Mesendoderm (in vitro differentiated cells): ENCODE results near the gene EHBP1.

Experiments
- DNase-seq: peaks from one replicate; pipeline ENCODE4 v3.0.0; 2013
- H2AK5ac ChIP-seq: 2 replicates; pipeline ENCODE4 v1.6.1; 2013; ENCODE audit warnings: low read length, inconsistent platforms
- H2BK120ac ChIP-seq: 2 replicates; pipeline ENCODE4 v1.6.1; 2013; ENCODE audit warnings: low read depth, mild to moderate bottlenecking, low read length, moderate library complexity, mixed read lengths
- H2BK15ac ChIP-seq: replicated peaks from 2 replicates; pipeline ENCODE4 v1.6.1; 2013; ENCODE audit warnings: low read depth, mild to moderate bottlenecking, moderate library complexity
- H2BK5ac ChIP-seq: 2 replicates; pipeline ENCODE4 v1.6.1; 2013; ENCODE audit warnings: low read length, inconsistent platforms
- H3K18ac ChIP-seq: 2 replicates; pipeline ENCODE4 v1.6.1; 2013; ENCODE audit warnings: mild to moderate bottlenecking, low read length, mixed read lengths
- H3K23ac ChIP-seq: one replicate; pipeline ENCODE4 v1.6.1; 2013; ENCODE audit warnings: low read length
- H3K27ac ChIP-seq: 2 replicates; pipeline ENCODE4 v1.5.1; 2013; ENCODE audit warnings: low read depth, mild to moderate bottlenecking, inconsistent platforms, low read length, moderate library complexity
- H3K27me3 ChIP-seq: 2 replicates; pipeline ENCODE4 v1.6.1; 2013; ENCODE audit warnings: low read length, control low read depth, mild to moderate bottlenecking, inconsistent platforms; ENCODE audit not compliant: insufficient read depth, poor library complexity
- H3K36me3 ChIP-seq: 2 replicates; pipeline ENCODE4 v1.6.1; 2013; ENCODE audit warnings: low read length, inconsistent platforms; ENCODE audit not compliant: control insufficient read depth, insufficient read depth
- H3K4ac ChIP-seq: one replicate; pipeline ENCODE4 v1.6.1; 2013; ENCODE audit warnings: low read depth, mild to moderate bottlenecking, low read length, moderate library complexity
- H3K4me1 ChIP-seq: 2 replicates; pipeline ENCODE4 v1.6.1; 2013; ENCODE audit warnings: low read depth, low read length, inconsistent platforms; ENCODE audit not compliant: control insufficient read depth
- H3K4me2 ChIP-seq: 2 replicates; pipeline ENCODE4 v1.6.1; 2013; ENCODE audit warnings: low read length
- H3K4me3 ChIP-seq: 2 replicates; pipeline ENCODE4 v1.5.1; 2013; ENCODE audit warnings: mild to moderate bottlenecking, low read length
- H3K56ac ChIP-seq: one replicate; pipeline ENCODE4 v1.6.1; 2013; ENCODE audit warnings: low read length
- H3K79me1 ChIP-seq: 2 replicates; pipeline ENCODE4 v1.6.1; 2013; ENCODE audit warnings: low read length, inconsistent platforms
- H3K79me2 ChIP-seq: 2 replicates; pipeline ENCODE4 v1.6.1; 2013; ENCODE audit warnings: mild to moderate bottlenecking, low read length; ENCODE audit not compliant: control insufficient read depth, insufficient read depth
- H3K9ac ChIP-seq: 2 replicates; pipeline ENCODE4 v1.6.1; 2013; ENCODE audit warnings: low read length, inconsistent platforms
- H4K5ac ChIP-seq: one replicate; pipeline ENCODE4 v1.6.1; 2013; ENCODE audit warnings: low read length
- H4K8ac ChIP-seq: one replicate; pipeline ENCODE4 v1.6.1; 2013; ENCODE audit warnings: low read depth, mild to moderate bottlenecking, control low read depth, low read length, moderate library complexity
- WGBS: extraction: QIAGEN DNeasy Blood & Tissue Kit; methylation state at CpG from one replicate; pipeline ENCODE4 v1.1.7; 2013; ENCODE audit warnings: low lambda C conversion rate, missing lambda C conversion rate; ENCODE audit not compliant: insufficient coverage; ENCODE audit errors: extremely low coverage; 5-methylcytosine and 5-hydroxymethylcytosine counted together

Gene EHBP1

DNA sequence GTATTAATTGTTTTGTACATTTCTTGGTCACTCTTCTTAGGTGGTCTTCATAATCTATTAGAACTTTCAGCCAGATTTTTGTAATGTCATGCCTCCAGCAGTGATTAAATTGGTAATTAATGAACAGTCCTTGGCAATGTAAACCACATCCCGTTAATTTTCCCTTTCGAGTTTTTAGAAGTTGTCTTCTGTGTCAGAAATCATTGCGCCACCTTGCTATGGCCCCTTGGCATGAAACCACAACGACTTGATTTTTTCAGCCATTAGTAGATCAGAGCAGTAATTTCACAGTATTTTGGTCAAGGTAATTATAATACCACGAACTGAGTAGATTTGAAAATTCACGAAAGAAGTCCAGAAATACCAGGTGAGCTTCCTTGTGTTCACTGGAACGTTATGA is 259.2 kb downstream of the EHBP1 start:
- WGBS, result no CpG with 5 or more reads among the region's 7 CpGs
- DNase-seq, result no peak
- no peaks in the 10 kb centered on the region for H3K4me1 ChIP-seq

DNA sequence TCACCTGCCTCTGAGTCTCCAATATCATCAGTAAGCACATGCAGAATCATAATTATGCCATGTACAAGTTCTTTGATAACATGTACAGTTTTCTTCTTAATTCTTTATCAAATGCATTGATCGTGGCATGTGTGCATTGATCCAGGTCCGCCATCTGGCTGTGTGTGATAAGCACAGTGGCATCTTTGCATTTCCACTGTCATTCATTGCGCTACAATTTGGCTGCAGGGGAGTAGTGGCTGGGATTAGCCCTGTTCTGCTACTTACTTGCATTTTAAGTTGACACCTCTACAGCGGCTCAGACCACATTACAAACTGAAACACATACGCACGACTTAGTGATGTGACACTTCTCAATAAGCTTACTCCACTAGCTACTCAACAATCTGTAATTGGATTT is 261.5 kb downstream of the EHBP1 start:
- H3K79me1 ChIP-seq, result no peaks in the 10 kb centered on the region
- no peak overlapping the region for H4K8ac ChIP-seq
- H3K4me2 ChIP-seq, result no peak overlapping the region
- DNase-seq, result peak; percentile 28
- no peak overlapping the region for H2BK15ac ChIP-seq
- no peak overlapping the region for H4K5ac ChIP-seq
- no peaks in the 10 kb centered on the region for H3K79me2 ChIP-seq
- no peaks in the 10 kb centered on the region for H3K4me1 ChIP-seq
- H2BK5ac ChIP-seq, result no peak overlapping the region
- no peak overlapping the region for H3K18ac ChIP-seq
- H3K4ac ChIP-seq, result no peak overlapping the region
- H3K9ac ChIP-seq, result no peak overlapping the region
- no peaks in the 10 kb centered on the region for H3K27me3 ChIP-seq
- no peak overlapping the region for H2BK120ac ChIP-seq
- H3K27ac ChIP-seq, result no peak overlapping the region
- no peaks in the 10 kb centered on the region for H3K36me3 ChIP-seq
- H2AK5ac ChIP-seq, result no peak overlapping the region
- no CpG with 5 or more reads among the region's 6 CpGs for WGBS
- no peak overlapping the region for H3K56ac ChIP-seq
- no peak overlapping the region for H3K23ac ChIP-seq
- no peak overlapping the region for H3K4me3 ChIP-seq

More for the DNA sequence above, 259.2 kb downstream of the EHBP1 start:
- Histone ChIP-seq H3K79me2 (no peaks in the 10 kb centered on the region), H2BK15ac (no peak overlapping the region), H2BK120ac (no peak overlapping the region), H3K36me3 (no peaks in the 10 kb centered on the region), H2BK5ac (no peak overlapping the region), H4K5ac (no peak overlapping the region), H3K4me2 (no peak overlapping the region), H3K27ac (no peak overlapping the region), H3K79me1 (no peaks in the 10 kb centered on the region), H3K18ac (no peak overlapping the region), H3K9ac (no peak overlapping the region), H4K8ac (no peak overlapping the region), H3K4ac (no peak overlapping the region), H3K4me3 (no peak overlapping the region), H3K27me3 (no peaks in the 10 kb centered on the region), H3K56ac (no peak overlapping the region), H2AK5ac (no peak overlapping the region), H3K23ac (no peak overlapping the region)

DNA sequence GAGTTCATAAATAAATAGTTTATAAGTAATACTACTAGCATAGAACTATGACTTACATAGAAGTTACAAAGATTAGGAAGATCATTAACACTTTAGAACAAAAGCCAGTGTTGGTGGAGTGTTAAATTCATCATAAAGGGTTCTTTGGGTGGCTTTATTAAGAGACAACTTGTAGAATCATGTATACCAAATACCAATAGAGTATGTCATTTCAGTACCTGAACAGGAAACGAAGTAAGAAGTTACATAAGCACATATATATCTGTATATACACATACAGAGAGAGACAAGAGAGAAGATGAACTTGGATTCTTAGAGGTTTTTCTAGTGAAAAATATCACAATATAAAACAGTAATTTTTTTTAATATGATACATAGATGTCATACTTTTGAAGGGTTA is 262.7 kb downstream of the EHBP1 start:
- H2BK5ac ChIP-seq, result no peak overlapping the region
- no CpG with 5 or more reads among the region's 1 CpG for WGBS
- H3K27ac ChIP-seq, result no peak overlapping the region
- no peak overlapping the region for H3K56ac ChIP-seq
- DNase-seq, result no peak
- H3K79me2 ChIP-seq, result no peaks in the 10 kb centered on the region
- H3K18ac ChIP-seq, result no peak overlapping the region
- H3K4me3 ChIP-seq, result no peak overlapping the region
- H2BK120ac ChIP-seq, result no peak overlapping the region
- H3K4ac ChIP-seq, result no peak overlapping the region
- H3K79me1 ChIP-seq, result no peaks in the 10 kb centered on the region
- H3K23ac ChIP-seq, result no peak overlapping the region
- H2AK5ac ChIP-seq, result no peak overlapping the region
- no peak overlapping the region for H4K5ac ChIP-seq
- no peak overlapping the region for H3K4me2 ChIP-seq
- H3K9ac ChIP-seq, result no peak overlapping the region
- no peak overlapping the region for H2BK15ac ChIP-seq
- H4K8ac ChIP-seq, result no peak overlapping the region
- no peaks in the 10 kb centered on the region for H3K27me3 ChIP-seq
- no peaks in the 10 kb centered on the region for H3K4me1 ChIP-seq
- H3K36me3 ChIP-seq, result no peaks in the 10 kb centered on the region

DNA sequence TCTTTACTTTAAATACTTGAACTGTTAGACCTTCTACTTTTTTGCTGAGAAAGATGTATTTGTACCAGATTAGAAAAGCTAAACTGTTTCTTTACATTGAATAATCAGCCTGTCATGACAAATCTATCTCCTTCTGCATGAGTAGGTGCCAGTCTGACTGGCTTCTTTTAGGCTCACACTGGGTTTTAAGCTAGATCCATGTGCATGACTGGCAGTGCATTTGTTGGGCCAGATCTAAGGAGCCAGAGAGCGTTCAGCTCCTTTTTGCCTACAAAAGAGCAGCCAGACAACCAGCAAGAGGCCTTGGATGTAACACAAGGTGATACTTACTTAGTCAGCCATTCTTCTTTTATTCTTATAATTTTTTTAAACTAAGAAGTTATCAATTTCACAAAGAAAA is 263.2 kb downstream of the EHBP1 start:
- Histone ChIP-seq H4K5ac (no peak overlapping the region), H2BK120ac (no peak overlapping the region), H3K4ac (no peak overlapping the region), H3K23ac (no peak overlapping the region), H3K4me3 (no peak overlapping the region), H3K79me1 (no peaks in the 10 kb centered on the region), H3K27me3 (no peaks in the 10 kb centered on the region), H2AK5ac (no peak overlapping the region), H4K8ac (no peak overlapping the region), H2BK5ac (no peak overlapping the region), H3K36me3 (no peaks in the 10 kb centered on the region), H3K18ac (no peak overlapping the region), H2BK15ac (no peak overlapping the region), H3K79me2 (no peaks in the 10 kb centered on the region), H3K4me1 (no peaks in the 10 kb centered on the region), H3K27ac (no peak overlapping the region), H3K9ac (no peak overlapping the region), H3K56ac (no peak overlapping the region), H3K4me2 (no peak overlapping the region)
- DNase-seq, result no peak
- WGBS, result no CpG with 5 or more reads among the region's 1 CpG

DNA sequence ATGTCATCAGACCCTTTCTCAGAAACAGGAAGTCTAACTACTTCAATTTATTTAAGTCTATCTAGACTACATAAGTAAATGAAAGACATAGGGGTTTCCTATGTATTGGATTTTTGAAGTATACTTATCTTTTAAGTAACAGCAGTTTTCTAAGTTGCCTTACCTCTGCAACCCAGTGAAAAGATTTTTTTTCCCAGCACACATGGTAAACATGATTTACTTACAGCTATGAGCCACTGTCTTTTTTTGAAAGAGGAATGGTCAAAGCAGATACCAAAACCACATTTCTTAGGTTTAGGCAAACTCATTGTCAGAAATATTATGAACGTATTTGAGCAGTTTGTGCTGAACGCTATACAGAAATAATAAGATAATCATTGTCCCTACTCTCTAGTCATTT is 266.4 kb downstream of the EHBP1 start:
- H2BK120ac ChIP-seq, result no peak overlapping the region
- WGBS, result no CpG with 5 or more reads among the region's 2 CpGs

DNA sequence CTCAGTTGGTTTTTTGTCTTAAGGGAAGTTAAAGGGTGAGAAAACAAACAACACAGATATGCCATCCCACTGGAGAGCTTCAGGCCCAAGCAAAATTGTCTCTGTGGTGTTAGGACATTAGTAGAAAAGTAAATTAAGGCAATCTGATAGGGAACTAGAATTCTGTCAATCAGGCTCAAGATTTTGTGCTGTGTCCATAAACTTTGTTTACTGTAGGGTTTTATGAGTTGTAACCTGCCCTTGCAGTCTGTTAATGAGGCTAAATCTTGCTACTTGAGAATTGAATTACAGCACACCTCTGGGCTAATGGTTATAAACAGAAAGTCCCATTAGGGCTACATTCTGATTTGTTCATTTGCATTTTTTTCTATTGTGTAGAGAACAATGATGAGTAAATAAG is 267.1 kb downstream of the EHBP1 start:
- no peak overlapping the region for H4K5ac ChIP-seq

More for the DNA sequence above, 266.4 kb downstream of the EHBP1 start:
- H3K18ac ChIP-seq, result no peak overlapping the region
- H4K8ac ChIP-seq, result no peak overlapping the region
- H3K36me3 ChIP-seq, result no peaks in the 10 kb centered on the region
- no peaks in the 10 kb centered on the region for H3K4me1 ChIP-seq
- no peaks in the 10 kb centered on the region for H3K79me2 ChIP-seq
- no peak overlapping the region for H2AK5ac ChIP-seq
- H3K4ac ChIP-seq, result no peak overlapping the region
- no peak overlapping the region for H4K5ac ChIP-seq
- no peak for DNase-seq
- no peak overlapping the region for H3K23ac ChIP-seq
- H3K4me3 ChIP-seq, result no peak overlapping the region
- H3K27ac ChIP-seq, result no peak overlapping the region
- no peaks in the 10 kb centered on the region for H3K27me3 ChIP-seq
- no peak overlapping the region for H2BK5ac ChIP-seq
- H2BK15ac ChIP-seq, result no peak overlapping the region
- no peak overlapping the region for H3K4me2 ChIP-seq
- no peaks in the 10 kb centered on the region for H3K79me1 ChIP-seq
- H3K56ac ChIP-seq, result no peak overlapping the region
- no peak overlapping the region for H3K9ac ChIP-seq

More for the DNA sequence above, 267.1 kb downstream of the EHBP1 start:
- H3K9ac ChIP-seq, result no peak overlapping the region
- H2BK15ac ChIP-seq, result no peak overlapping the region
- H4K8ac ChIP-seq, result no peak overlapping the region
- no peak overlapping the region for H2BK120ac ChIP-seq
- DNase-seq, result no peak
- no peaks in the 10 kb centered on the region for H3K36me3 ChIP-seq
- H3K4me2 ChIP-seq, result no peak overlapping the region
- no peaks in the 10 kb centered on the region for H3K4me1 ChIP-seq
- H3K18ac ChIP-seq, result no peak overlapping the region
- H2BK5ac ChIP-seq, result no peak overlapping the region
- H2AK5ac ChIP-seq, result no peak overlapping the region
- no peak overlapping the region for H3K4ac ChIP-seq
- H3K56ac ChIP-seq, result no peak overlapping the region
- no peaks in the 10 kb centered on the region for H3K79me2 ChIP-seq
- H3K23ac ChIP-seq, result no peak overlapping the region
- no peaks in the 10 kb centered on the region for H3K79me1 ChIP-seq
- no peak overlapping the region for H3K27ac ChIP-seq
- no peaks in the 10 kb centered on the region for H3K27me3 ChIP-seq
- H3K4me3 ChIP-seq, result no peak overlapping the region
